ENCODE results near the gene HILPDA. TPM values are rescaled to one million over a fixed set of nuclear protein-coding genes. Genes with fewer than 3 reads are reported as not detected.

The HILPDA gene
- total RNA-seq, result 46.4 TPM

GRCh38 chr7:128455543-128456254 lies at the start of gene HILPDA:
Gene HILPDA (plus strand): TSS chr7:128455878. CDS start chr7:128457269, 1,391 bp downstream.
- Histone ChIP-seq H3K4me3 (peak within 1 kb of the TSS; percentile 64 to 79), H3K36me3 (peaks cover 0 to 5% of the 10 kb centered on the region in 2 donors), H3K9me3 (no peaks in the 10 kb centered on the region), H3K27ac (peak within 1 kb of the TSS; percentile 91), H3K27me3 (no peaks in the 10 kb centered on the region), H3K4me1 (peaks cover 46% of the 10 kb centered on the region)
- intact Hi-C loops (cut with DNase I), result loop anchor here (2.0 to 10.0 kb wide), 2 partner anchors 51 to 75 kb away; partner anchors contain the start of gene IMPDH1
- TF ChIP-seq POLR2AphosphoS5 (IDR thresholded peaks at IDR 0.05; ENCODE audit: insufficient read depth in 1 of 2, low read depth in 1 of 2) (peak; percentile 26 to 91), POLR2A (IDR thresholded peaks at IDR 0.05) (peak in 1 of 2 donors; percentile 40), CTCF (IDR thresholded peaks at IDR 0.05) (no peak)
- DNase-seq (ENCODE audit: extremely low spot score in 2 of 2), result peak in 1 of 2 donors; percentile 93

- TF ChIP-seq POLR2AphosphoS5 (IDR thresholded peaks at IDR 0.05; ENCODE audit: insufficient read depth in 1 of 2, low read depth in 1 of 2) (no peak), POLR2A (IDR thresholded peaks at IDR 0.05) (no peak), CTCF (IDR thresholded peaks at IDR 0.05) (no peak)
- intact Hi-C loops (cut with DNase I), result loop anchor here (10.0 kb wide), 2 partner anchors 48 to 1668 kb away; partner anchors contain the start of genes HILPDA and KLHDC10
- Histone ChIP-seq H3K27ac (peak overlapping the region; percentile 90), H3K4me3 (peak overlapping the region; percentile 58 to 96), H3K9me3 (no peaks in the 10 kb centered on the region), H3K4me1 (peaks cover 54% of the 10 kb centered on the region), H3K27me3 (no peaks in the 10 kb centered on the region), H3K36me3 (peaks cover 0 to 5% of the 10 kb centered on the region in 2 donors)
- no peak for DNase-seq (ENCODE audit: extremely low spot score in 2 of 2)
Observed at GRCh38 chr7:128406314-128407232, 49.1 kb upstream of the HILPDA start.

- TF ChIP-seq POLR2AphosphoS5 (IDR thresholded peaks at IDR 0.05; ENCODE audit: insufficient read depth in 1 of 2, low read depth in 1 of 2), result no peak
- no peak for TF ChIP-seq CTCF (IDR thresholded peaks at IDR 0.05)
- no peak for TF ChIP-seq POLR2A (IDR thresholded peaks at IDR 0.05)
- DNase-seq (ENCODE audit: extremely low spot score in 2 of 2), result no peak
- no peak overlapping the region for H3K4me3 ChIP-seq
Observed at GRCh38 chr7:128407233-128407589, 48.5 kb upstream of the HILPDA start.

GRCh38 chr7:128407751-128408708 lies 47.6 kb upstream of the HILPDA start:
- no peaks in the 10 kb centered on the region for H3K9me3 ChIP-seq
- intact Hi-C loops (cut with DNase I), result loop anchor here (10.0 kb wide), 2 partner anchors 47 to 1667 kb away; partner anchors contain the start of genes HILPDA and KLHDC10
- H3K4me3 ChIP-seq, result peak overlapping the region; percentile 63 to 66
- H3K27ac ChIP-seq, result peak overlapping the region; percentile 90
- no peaks in the 10 kb centered on the region for H3K27me3 ChIP-seq
- no peak for DNase-seq (ENCODE audit: extremely low spot score in 2 of 2)
- H3K36me3 ChIP-seq, result peaks cover 0 to under 1% of the 10 kb centered on the region in 2 donors
- TF ChIP-seq CTCF (IDR thresholded peaks at IDR 0.05) (no peak), POLR2A (IDR thresholded peaks at IDR 0.05) (no peak), POLR2AphosphoS5 (IDR thresholded peaks at IDR 0.05; ENCODE audit: insufficient read depth in 1 of 2, low read depth in 1 of 2) (no peak)
- H3K4me1 ChIP-seq, result peaks cover 54% of the 10 kb centered on the region

More at GRCh38 chr7:128407233-128407589, 48.5 kb upstream of the HILPDA start:
- intact Hi-C loops (cut with DNase I), result loop anchor here (10.0 kb wide), 2 partner anchors 48 to 1668 kb away; partner anchors contain the start of genes HILPDA and KLHDC10
- H3K27ac ChIP-seq, result peak overlapping the region; percentile 90
- H3K9me3 ChIP-seq, result no peaks in the 10 kb centered on the region
- peaks cover 0 to 5% of the 10 kb centered on the region in 2 donors for H3K36me3 ChIP-seq
- peaks cover 54% of the 10 kb centered on the region for H3K4me1 ChIP-seq
- no peaks in the 10 kb centered on the region for H3K27me3 ChIP-seq
